ENCODE data around the gene ELMO1.

- no peak for TF ChIP-seq YY1 (IDR thresholded peaks at IDR 0.05; ENCODE audit: extremely low read depth, insufficient replicate concordance, low read depth, low read length)
- no peak for TF ChIP-seq CTCF (IDR thresholded peaks at IDR 0.05 in 2 of 3, conservative IDR thresholded peaks at IDR 0.05 in 1 of 3; ENCODE audit: borderline replicate concordance in 1 of 3, insufficient read depth in 1 of 3, low read depth in 2 of 3, low read length in 2 of 3)
These were observed 554.5 kb downstream of the ELMO1 start for GRCh38 chr7:36894190-36894589.
